ENCODE data around the gene COL4A2. TPM values are rescaled to one million over a fixed set of nuclear protein-coding genes. Genes with fewer than 3 reads are reported as not detected.

Gene COL4A2
- total RNA-seq, 1 donor from 2014 or later = 120 TPM

DNA sequence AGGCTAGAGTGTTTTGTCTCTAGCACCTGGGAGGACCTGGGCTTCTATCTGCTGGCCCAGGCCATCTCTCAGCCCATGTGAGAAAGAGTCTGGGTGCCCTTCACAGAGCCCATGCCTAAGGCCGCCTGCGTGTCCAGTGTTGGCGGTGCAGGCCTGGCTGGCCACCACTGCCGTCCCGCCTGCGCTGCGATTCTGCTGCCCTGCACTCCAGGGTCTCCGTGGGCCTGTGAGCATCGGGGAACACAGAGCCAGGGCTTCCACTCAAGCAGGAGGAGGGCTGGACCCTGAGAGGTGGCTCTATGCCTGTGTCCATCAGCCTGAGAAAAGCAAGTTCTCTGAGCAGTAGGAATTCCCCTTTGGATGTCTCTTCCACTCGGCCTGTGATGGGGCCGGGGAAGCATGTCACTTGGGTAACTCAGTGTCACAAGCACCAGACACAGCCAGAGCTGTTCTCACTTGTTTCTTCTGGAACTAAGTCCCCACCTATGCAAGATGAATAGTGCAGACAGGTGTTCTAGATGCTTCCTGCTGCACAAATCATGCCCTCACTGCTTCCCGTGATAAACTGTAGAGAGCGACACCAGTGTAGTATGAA lies 160.5 kb downstream of the COL4A2 start:
- peaks cover 6% of the 10 kb centered on the region for H3K36me3 Mint-ChIP-seq (ENCODE audit: insufficient read depth)
- no peak overlapping the region for H3K4me3 Mint-ChIP-seq (ENCODE audit: low read depth)
- TF ChIP-seq, protein P1, sequence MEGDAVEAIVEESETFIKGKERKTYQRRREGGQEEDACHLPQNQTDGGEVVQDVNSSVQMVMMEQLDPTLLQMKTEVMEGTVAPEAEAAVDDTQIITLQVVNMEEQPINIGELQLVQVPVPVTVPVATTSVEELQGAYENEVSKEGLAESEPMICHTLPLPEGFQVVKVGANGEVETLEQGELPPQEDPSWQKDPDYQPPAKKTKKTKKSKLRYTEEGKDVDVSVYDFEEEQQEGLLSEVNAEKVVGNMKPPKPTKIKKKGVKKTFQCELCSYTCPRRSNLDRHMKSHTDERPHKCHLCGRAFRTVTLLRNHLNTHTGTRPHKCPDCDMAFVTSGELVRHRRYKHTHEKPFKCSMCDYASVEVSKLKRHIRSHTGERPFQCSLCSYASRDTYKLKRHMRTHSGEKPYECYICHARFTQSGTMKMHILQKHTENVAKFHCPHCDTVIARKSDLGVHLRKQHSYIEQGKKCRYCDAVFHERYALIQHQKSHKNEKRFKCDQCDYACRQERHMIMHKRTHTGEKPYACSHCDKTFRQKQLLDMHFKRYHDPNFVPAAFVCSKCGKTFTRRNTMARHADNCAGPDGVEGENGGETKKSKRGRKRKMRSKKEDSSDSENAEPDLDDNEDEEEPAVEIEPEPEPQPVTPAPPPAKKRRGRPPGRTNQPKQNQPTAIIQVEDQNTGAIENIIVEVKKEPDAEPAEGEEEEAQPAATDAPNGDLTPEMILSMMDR (IDR thresholded peaks at IDR 0.05; ENCODE audit: unreplicated experiment) = no peak
- no peaks in the 10 kb centered on the region for H3K27me3 Mint-ChIP-seq
- H3K27ac Mint-ChIP-seq = no peak overlapping the region
- DNase-seq (ENCODE audit: low spot score, unreplicated experiment) = no peak
- no peaks in the 10 kb centered on the region for H3K4me1 Mint-ChIP-seq (ENCODE audit: low read depth)
- H3K9me3 Mint-ChIP-seq (ENCODE audit: low read depth) = no peaks in the 10 kb centered on the region

DNA sequence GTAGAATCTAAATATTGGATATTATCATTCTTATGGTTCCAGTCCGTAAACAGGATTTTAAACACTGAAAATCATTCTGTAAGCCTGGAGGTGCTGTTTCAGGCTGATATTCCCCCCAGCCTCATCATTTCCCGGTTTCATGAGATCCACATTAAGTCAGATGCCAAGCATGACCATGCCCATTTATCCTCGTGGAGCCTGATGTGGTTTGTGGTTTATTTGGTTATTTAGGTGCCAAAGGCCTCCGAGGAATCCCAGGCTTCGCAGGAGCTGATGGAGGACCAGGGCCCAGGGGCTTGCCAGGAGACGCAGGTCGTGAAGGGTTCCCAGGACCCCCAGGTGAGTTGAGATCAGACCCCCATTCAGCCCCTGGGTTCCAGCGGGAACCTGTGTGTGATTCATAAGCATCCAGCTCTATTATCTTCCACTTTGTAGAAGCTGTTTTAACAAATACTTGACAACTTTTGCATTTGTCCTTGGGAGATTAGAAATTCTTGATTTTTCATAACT lies 162.0 kb downstream of the COL4A2 start:
- TF ChIP-seq, protein P1 (IDR thresholded peaks at IDR 0.05; ENCODE audit: unreplicated experiment) = no peak
- Mint-ChIP-seq H3K27ac (no peak overlapping the region), H3K27me3 (no peaks in the 10 kb centered on the region), H3K4me3 (ENCODE audit: low read depth) (no peak overlapping the region), H3K4me1 (ENCODE audit: low read depth) (no peaks in the 10 kb centered on the region), H3K9me3 (ENCODE audit: low read depth) (no peaks in the 10 kb centered on the region), H3K36me3 (ENCODE audit: insufficient read depth) (peaks cover 10% of the 10 kb centered on the region)
- no peak for DNase-seq (ENCODE audit: low spot score, unreplicated experiment)

DNA sequence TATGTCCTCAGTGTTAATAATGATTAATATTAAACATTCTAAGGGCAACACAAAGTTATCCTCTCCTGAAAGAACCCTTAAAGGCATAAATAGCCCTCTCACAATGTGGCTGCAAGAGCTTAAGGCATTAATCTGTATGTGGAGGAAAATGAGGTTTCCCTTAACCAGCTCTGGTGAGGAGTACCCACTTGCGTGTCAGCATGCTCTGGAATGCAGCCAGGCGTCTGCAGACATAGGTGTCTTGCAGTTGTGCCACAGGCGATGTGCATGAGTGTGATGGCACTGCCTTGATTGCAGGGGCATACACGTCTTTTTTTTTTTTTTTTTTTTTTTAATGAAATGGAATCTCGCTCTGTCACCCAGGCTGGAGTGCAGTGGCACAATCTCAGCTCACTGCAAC lies 162.5 kb downstream of the COL4A2 start:
- TF ChIP-seq, protein P1 (IDR thresholded peaks at IDR 0.05; ENCODE audit: unreplicated experiment) = no peak
- H3K4me3 Mint-ChIP-seq (ENCODE audit: low read depth) = no peak overlapping the region
- H3K36me3 Mint-ChIP-seq (ENCODE audit: insufficient read depth) = peaks cover 13% of the 10 kb centered on the region
- H3K27ac Mint-ChIP-seq = no peak overlapping the region
- no peaks in the 10 kb centered on the region for H3K4me1 Mint-ChIP-seq (ENCODE audit: low read depth)
- no peaks in the 10 kb centered on the region for H3K27me3 Mint-ChIP-seq
- H3K9me3 Mint-ChIP-seq (ENCODE audit: low read depth) = no peaks in the 10 kb centered on the region
- no peak for DNase-seq (ENCODE audit: low spot score, unreplicated experiment)

DNA sequence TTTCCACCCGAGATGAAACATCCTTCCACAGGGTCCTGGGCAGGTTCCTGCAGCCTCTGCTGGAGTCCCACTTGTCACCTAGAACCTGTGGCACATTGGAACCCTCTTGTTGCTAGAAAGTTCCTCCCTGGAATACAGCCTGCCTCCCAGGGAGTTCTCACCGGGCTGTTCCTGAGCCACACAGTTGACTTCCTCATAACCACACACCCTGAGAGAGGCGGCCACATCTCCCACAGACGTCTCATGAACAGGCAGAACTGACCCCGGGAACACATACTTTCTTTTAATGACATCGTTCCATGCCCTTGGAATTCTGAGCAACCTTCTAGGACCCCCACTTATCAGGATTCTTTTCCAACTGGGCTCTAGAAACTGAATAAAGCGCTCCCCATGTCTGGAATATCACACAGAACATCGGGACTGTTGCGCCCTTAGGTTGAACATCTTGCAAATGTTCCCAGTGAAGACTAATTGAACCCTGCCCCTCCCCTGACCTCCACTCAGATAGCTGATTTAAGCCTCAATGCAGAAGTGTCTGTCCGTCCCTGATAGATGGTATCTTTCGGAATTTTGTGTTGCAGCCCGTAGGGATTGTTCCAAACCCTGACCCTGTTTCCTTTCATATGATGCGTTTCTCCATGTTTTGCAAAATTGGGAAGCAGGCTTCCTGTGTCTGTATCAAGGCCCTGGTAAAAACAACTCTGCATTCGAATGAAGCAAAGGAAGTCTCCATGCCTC lies 163.4 kb downstream of the COL4A2 start:
- Mint-ChIP-seq H3K36me3 (ENCODE audit: insufficient read depth) (peaks cover 19% of the 10 kb centered on the region), H3K27ac (no peak overlapping the region), H3K27me3 (no peaks in the 10 kb centered on the region), H3K4me3 (ENCODE audit: low read depth) (no peak overlapping the region), H3K4me1 (ENCODE audit: low read depth) (no peaks in the 10 kb centered on the region), H3K9me3 (ENCODE audit: low read depth) (no peaks in the 10 kb centered on the region)
- DNase-seq (ENCODE audit: low spot score, unreplicated experiment) = no peak
- TF ChIP-seq, protein P1 (IDR thresholded peaks at IDR 0.05; ENCODE audit: unreplicated experiment) = no peak

DNA sequence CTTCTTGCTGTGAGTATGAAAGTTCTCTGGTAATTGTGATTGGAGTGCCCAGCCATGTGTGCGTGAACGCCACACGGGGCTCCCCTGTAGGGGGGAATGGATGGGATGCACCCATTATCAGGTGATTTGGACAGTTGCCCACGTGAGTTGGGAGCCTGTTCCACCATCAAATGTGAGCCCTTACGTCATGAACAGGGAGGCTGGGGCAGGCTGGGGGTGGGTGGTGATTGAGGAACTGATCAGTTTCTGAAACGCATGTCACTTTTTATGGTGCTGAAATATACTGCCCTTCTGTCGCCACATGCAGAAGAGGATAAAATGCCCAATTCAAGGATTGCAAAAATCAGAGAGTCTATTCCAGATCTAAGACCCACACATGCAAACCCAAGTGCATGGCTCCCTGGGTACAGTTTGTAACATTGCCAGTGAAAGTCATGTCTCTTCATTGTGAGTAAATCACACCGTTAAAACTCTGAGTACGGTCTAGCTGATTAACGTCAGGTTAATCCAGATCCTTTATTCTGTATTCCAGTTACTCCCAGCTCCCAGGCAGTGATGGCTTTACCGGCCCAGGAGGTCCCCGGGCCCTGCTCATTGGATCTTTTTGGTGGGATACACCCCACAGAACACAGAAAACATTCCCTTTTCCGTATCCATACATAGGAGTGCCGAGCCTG lies 164.2 kb downstream of the COL4A2 start:
- H3K27ac Mint-ChIP-seq = no peak overlapping the region
- DNase-seq (ENCODE audit: low spot score, unreplicated experiment) = no peak
- peaks cover 17% of the 10 kb centered on the region for H3K36me3 Mint-ChIP-seq (ENCODE audit: insufficient read depth)
- TF ChIP-seq, protein P1 (IDR thresholded peaks at IDR 0.05; ENCODE audit: unreplicated experiment) = no peak
- H3K9me3 Mint-ChIP-seq (ENCODE audit: low read depth) = no peaks in the 10 kb centered on the region
- H3K4me1 Mint-ChIP-seq (ENCODE audit: low read depth) = no peaks in the 10 kb centered on the region
- H3K4me3 Mint-ChIP-seq (ENCODE audit: low read depth) = no peak overlapping the region
- no peaks in the 10 kb centered on the region for H3K27me3 Mint-ChIP-seq
